C1 segment of cervical spinal cord (tissue), 14 donors: Measurements from ENCODE around the gene CHIC2.
"Not testable (repeated sequence)": the region's sequence is repeated elsewhere in the genome, so short reads cannot be mapped to it uniquely, and the experiment has no call there.

ENCODE experiments used
- DNase-seq, 14 donors: peaks; one replicate each; lab custom pipeline; 2025; lab: John Stamatoyannopoulos, UW

Gene CHIC2

GRCh38 chr4:54061873-54062272, 2.5 kb downstream of the CHIC2 start:
- DNase-seq: no peak

- DNase-seq: no peak
These were observed 3.3 kb downstream of the CHIC2 start for GRCh38 chr4:54061067-54061466.

- no peak for DNase-seq
These were observed 4.3 kb downstream of the CHIC2 start for GRCh38 chr4:54060116-54060515.

- DNase-seq: no peak
These were observed 6.2 kb downstream of the CHIC2 start for GRCh38 chr4:54058171-54058570.

- DNase-seq: no peak
These were observed 8.0 kb downstream of the CHIC2 start for GRCh38 chr4:54056360-54056759.

- DNase-seq: no peak
These were observed 8.9 kb downstream of the CHIC2 start for GRCh38 chr4:54055494-54055893.

GRCh38 chr4:54054501-54054900, 9.9 kb downstream of the CHIC2 start:
- no peak for DNase-seq

- not testable (repeated sequence) for DNase-seq
These were observed 11.1 kb downstream of the CHIC2 start for GRCh38 chr4:54053322-54053721.

- DNase-seq: no peak
These were observed 14.0 kb downstream of the CHIC2 start for GRCh38 chr4:54050214-54050904.

- not testable (repeated sequence) for DNase-seq
These were observed 20.8 kb downstream of the CHIC2 start for GRCh38 chr4:54043630-54044029.

- DNase-seq: no peak
These were observed 22.5 kb downstream of the CHIC2 start for GRCh38 chr4:54041933-54042332.

GRCh38 chr4:54041100-54041499, 23.3 kb downstream of the CHIC2 start:
- DNase-seq: no peak

- DNase-seq: no peak
These were observed 26.3 kb downstream of the CHIC2 start for GRCh38 chr4:54038056-54038455.

GRCh38 chr4:54036184-54036583, 28.2 kb downstream of the CHIC2 start:
- no peak for DNase-seq

- DNase-seq: no peak
These were observed 31.8 kb downstream of the CHIC2 start for GRCh38 chr4:54032558-54033135.

- no peak for DNase-seq
These were observed 37.1 kb downstream of the CHIC2 start for GRCh38 chr4:54027311-54027710.

- DNase-seq: no peak
These were observed 38.8 kb downstream of the CHIC2 start for GRCh38 chr4:54025582-54025981.

GRCh38 chr4:54023019-54023418, 41.4 kb downstream of the CHIC2 start:
- DNase-seq: not testable (repeated sequence)

- no peak for DNase-seq
These were observed 46.4 kb downstream of the CHIC2 start for GRCh38 chr4:54017974-54018373.

GRCh38 chr4:54017308-54017707, 47.1 kb downstream of the CHIC2 start:
- DNase-seq: no peak

- peak in 1 of 14 donors; percentile 6 for DNase-seq
These were observed 47.9 kb downstream of the CHIC2 start for GRCh38 chr4:54016504-54016903.

- DNase-seq: no peak
These were observed 48.9 kb downstream of the CHIC2 start for GRCh38 chr4:54015423-54016030.

GRCh38 chr4:54014666-54015160, 49.7 kb downstream of the CHIC2 start:
- no peak for DNase-seq
